ENCODE data around the gene TM9SF1. TPM values are rescaled to one million over a fixed set of nuclear protein-coding genes. Genes with fewer than 3 reads are reported as not detected.

TM9SF1 gene
- 13.6 TPM for total RNA-seq

DNA sequence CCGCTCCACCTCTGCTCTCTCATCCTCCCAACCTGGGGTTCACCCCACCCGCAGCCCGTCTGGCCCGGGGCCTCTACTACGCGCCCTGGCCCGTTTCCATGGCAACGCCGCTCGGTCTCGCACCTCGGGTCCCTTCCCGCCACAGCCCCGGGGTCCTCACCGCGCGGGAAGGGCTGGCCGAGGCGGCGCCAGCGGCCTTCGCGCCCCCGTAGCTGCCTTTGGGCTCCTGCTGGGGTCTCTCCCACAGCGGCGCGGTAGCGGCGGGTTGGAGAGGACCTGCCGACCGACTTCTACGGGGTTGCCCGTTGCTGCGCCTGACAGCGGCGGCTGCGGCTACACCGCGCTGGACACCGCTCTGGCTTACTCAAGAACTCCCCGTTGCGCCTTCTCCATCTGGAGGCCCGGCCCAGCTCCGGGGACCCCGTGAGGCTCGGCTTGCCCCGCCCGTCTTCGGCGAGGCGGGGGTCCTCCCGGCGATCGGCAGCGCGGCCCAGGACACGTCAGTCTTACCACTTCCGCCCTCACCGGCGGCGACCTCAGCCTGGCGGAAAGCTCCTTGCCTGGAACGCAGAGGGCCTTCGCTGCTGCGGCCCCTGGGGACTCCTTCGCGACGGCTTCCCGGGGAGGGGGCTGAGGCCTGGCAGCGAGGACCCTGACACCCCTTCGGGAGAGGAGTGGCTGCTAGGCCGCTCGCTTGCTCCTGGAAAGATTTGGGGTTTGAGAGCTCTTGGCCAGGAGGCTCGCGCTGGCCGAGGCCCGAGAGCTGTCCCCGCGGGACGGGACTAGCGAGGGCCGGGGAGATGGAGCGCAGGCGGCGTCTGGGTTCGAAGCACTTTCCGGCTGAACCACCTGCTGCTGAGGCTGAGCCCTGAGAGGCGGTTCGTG is at the start of gene TM9SF1:
TM9SF1 (minus strand) TSS at position 256 of the 885 bp plus-strand sequence. CDS start 422 bp downstream, outside the sequence.
- Histone ChIP-seq H3K9me3 (ENCODE audit: low read depth, low read length) (no peaks in the 10 kb centered on the region), H3K4me1 (ENCODE audit: insufficient read depth, low read length) (peaks cover 36% of the 10 kb centered on the region), H3K27me3 (ENCODE audit: insufficient read depth, low read length) (no peaks in the 10 kb centered on the region), H3K4me3 (ENCODE audit: low read length) (peak within 1 kb of the TSS; percentile 67)

DNA sequence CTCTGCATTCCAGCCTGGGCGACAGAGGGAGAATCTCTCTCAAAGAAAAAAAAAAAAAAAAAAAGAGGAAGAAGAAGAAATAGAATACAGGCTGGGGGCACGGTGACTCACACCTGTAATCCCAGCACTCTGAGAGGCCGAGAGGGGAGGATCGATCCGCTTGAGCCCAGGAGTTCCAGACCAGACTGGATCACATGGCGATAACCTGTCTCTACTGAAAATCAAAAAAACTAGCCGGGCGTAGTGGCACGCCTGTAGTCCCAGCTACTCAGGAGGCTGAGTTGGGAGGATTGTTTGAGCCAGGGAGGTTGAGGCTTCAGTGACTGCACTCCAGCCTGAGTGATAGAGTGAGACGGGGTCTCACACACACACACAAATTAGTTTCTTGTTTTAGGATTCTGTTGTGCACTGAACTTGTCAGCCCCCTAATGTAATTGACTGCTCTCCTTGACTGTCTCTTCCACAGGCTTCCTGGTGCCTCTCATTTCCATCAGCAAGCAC is 48.1 kb upstream of the TM9SF1 start:
- H3K4me1 ChIP-seq (ENCODE audit: insufficient read depth, low read length), result peaks cover 69% of the 10 kb centered on the region
- no peaks in the 10 kb centered on the region for H3K27me3 ChIP-seq (ENCODE audit: insufficient read depth, low read length)
- peak overlapping the region; percentile 55 for H3K4me3 ChIP-seq (ENCODE audit: low read length)
- no peaks in the 10 kb centered on the region for H3K9me3 ChIP-seq (ENCODE audit: low read depth, low read length)

- Histone ChIP-seq H3K9me3 (ENCODE audit: low read depth, low read length) (no peaks in the 10 kb centered on the region), H3K27me3 (ENCODE audit: insufficient read depth, low read length) (no peaks in the 10 kb centered on the region), H3K4me3 (ENCODE audit: low read length) (peak overlapping the region; percentile 55), H3K4me1 (ENCODE audit: insufficient read depth, low read length) (peaks cover 71% of the 10 kb centered on the region)
Observed at GRCh38 chr14:24241829-24242443, 46.7 kb upstream of the TM9SF1 start.

DNA sequence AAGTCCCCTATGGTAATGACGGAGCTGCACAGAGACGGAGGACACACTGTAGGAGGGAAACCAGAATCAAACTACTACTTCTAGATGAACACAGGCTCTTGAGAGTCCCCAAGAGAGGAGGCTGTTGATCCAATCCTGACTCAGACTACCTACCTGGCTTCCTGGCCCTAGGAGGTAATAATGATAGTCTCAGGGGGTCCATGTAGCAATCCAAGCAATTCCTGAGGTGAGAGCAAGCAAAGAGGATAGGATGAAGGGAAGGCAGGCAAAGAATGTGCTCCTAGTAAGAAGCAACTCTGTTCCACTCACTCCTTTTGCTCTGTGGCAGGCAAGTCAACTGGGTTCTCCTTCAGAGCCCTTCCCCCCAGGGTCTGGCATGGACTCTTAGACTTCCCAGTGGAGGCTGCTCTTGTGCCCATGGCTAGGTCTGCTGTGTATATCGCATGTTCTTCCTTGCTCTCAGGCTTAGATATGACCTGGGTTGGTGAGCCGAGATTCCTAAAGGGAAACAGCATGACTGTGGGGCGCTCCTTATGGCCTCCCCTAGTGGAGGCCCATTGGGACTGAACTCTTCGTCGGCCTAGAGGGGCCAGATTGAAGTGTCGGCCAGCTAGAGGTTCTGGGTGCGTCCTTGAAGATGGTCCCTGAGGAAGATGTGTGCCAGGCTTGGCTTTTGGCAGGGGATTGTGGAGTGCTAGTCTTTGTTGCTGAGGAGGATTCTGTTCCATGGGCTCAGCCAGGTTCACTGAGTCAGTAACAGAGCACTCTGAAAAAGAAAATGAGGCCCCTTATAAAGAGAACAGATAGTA is 45.1 kb upstream of the TM9SF1 start:
- H3K4me1 ChIP-seq (ENCODE audit: insufficient read depth, low read length), result peaks cover 70% of the 10 kb centered on the region
- H3K9me3 ChIP-seq (ENCODE audit: low read depth, low read length), result no peaks in the 10 kb centered on the region
- H3K27me3 ChIP-seq (ENCODE audit: insufficient read depth, low read length), result no peaks in the 10 kb centered on the region
- no peak overlapping the region for H3K4me3 ChIP-seq (ENCODE audit: low read length)

DNA sequence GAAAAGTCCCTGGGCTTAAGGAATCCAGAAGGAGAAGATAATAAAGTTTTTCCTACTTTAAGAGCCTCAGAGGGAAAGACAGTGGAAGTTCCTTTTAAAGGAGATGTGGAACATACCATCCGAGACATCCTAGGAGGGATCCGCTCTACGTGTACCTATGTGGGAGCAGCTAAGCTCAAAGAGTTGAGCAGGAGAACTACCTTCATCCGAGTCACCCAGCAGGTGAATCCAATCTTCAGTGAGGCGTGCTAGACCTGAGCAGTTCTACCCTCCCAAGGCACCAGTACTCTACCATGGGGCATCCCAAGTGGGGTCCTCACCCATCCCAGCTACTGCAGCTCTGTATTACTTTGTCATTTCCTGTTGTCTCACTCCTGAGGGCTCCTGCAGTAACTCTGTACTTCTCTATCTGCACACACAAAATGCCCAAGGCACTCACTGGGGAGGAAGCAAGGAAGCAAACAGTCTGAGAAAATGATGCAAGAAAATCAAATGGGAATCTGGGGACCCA is 43.3 kb upstream of the TM9SF1 start:
- Histone ChIP-seq H3K9me3 (ENCODE audit: low read depth, low read length) (no peaks in the 10 kb centered on the region), H3K27me3 (ENCODE audit: insufficient read depth, low read length) (no peaks in the 10 kb centered on the region), H3K4me3 (ENCODE audit: low read length) (no peak overlapping the region), H3K4me1 (ENCODE audit: insufficient read depth, low read length) (peaks cover 70% of the 10 kb centered on the region)

DNA sequence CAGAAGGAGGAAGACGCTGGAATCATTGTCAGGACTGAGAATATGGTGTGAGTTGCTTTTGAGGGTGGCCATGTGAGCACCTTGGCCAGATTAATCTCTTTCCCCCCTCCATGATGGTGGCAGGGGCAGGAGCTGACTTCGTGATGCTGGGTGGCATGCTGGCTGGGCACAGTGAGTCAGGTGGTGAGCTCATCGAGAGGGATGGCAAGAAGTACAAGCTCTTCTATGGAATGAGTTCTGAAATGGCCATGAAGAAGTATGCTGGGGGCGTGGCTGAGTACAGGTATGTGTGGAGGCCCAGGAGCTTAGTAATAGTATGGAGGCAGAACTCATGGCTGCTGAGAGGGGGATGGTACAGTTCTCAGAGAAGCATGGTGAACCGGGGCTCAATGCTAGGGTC is 42.9 kb upstream of the TM9SF1 start:
- H3K4me1 ChIP-seq (ENCODE audit: insufficient read depth, low read length), result peaks cover 70% of the 10 kb centered on the region
- no peaks in the 10 kb centered on the region for H3K9me3 ChIP-seq (ENCODE audit: low read depth, low read length)
- no peaks in the 10 kb centered on the region for H3K27me3 ChIP-seq (ENCODE audit: insufficient read depth, low read length)
- H3K4me3 ChIP-seq (ENCODE audit: low read length), result no peak overlapping the region

- Histone ChIP-seq H3K4me3 (ENCODE audit: low read length) (no peak overlapping the region), H3K27me3 (ENCODE audit: insufficient read depth, low read length) (no peaks in the 10 kb centered on the region), H3K9me3 (ENCODE audit: low read depth, low read length) (no peaks in the 10 kb centered on the region), H3K4me1 (ENCODE audit: insufficient read depth, low read length) (peaks cover 70% of the 10 kb centered on the region)
Observed at GRCh38 chr14:24237463-24237955, 42.3 kb upstream of the TM9SF1 start.

GRCh38 chr14:24236689-24237462 is 41.6 kb upstream of the TM9SF1 start:
- Histone ChIP-seq H3K27me3 (ENCODE audit: insufficient read depth, low read length) (no peaks in the 10 kb centered on the region), H3K9me3 (ENCODE audit: low read depth, low read length) (no peaks in the 10 kb centered on the region), H3K4me1 (ENCODE audit: insufficient read depth, low read length) (peaks cover 69% of the 10 kb centered on the region), H3K4me3 (ENCODE audit: low read length) (no peak overlapping the region)

DNA sequence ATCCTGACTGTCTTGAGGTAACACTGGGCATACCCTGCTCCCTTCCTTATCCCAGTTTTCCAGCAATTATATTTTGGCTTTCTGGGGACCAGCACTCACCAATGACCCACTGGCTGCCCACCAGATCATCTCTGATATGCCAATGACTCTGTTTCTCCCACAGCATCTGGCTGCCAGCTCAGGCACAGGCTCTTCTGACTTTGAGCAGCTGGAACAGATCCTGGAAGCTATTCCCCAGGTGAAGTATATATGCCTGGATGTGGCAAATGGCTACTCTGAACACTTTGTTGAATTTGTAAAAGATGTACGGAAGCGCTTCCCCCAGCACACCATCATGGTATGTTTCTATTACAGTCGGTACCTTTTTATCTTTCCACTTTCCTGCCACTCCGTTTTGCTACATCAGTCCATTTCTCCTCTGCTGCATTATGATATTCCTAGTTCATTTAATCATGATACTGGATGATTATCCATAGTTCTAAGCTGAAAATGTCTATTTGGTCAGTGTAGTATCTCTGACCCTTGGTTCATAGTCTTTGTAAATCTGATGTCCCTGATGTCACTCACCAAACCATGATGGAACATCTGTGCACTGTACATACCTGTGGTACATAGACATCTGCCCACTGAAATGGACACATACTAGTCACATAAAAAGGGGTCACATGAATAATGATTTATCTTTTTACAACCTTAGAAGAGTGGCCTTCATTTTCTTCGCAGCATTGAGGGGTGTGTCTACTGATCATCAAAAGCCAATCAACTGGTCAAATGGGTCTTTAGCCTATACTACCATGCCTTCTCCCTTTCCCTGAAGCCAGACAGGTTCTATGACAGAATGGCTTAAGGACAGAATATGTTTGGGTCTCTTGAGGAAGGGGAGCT is 40.8 kb upstream of the TM9SF1 start:
- peaks cover 69% of the 10 kb centered on the region for H3K4me1 ChIP-seq (ENCODE audit: insufficient read depth, low read length)
- no peaks in the 10 kb centered on the region for H3K27me3 ChIP-seq (ENCODE audit: insufficient read depth, low read length)
- H3K9me3 ChIP-seq (ENCODE audit: low read depth, low read length), result no peaks in the 10 kb centered on the region
- H3K4me3 ChIP-seq (ENCODE audit: low read length), result no peak overlapping the region

GRCh38 chr14:24234095-24235005 is 39.1 kb upstream of the TM9SF1 start:
- H3K9me3 ChIP-seq (ENCODE audit: low read depth, low read length), result no peaks in the 10 kb centered on the region
- H3K4me1 ChIP-seq (ENCODE audit: insufficient read depth, low read length), result peaks cover 58% of the 10 kb centered on the region
- H3K4me3 ChIP-seq (ENCODE audit: low read length), result no peak overlapping the region
- no peaks in the 10 kb centered on the region for H3K27me3 ChIP-seq (ENCODE audit: insufficient read depth, low read length)

DNA sequence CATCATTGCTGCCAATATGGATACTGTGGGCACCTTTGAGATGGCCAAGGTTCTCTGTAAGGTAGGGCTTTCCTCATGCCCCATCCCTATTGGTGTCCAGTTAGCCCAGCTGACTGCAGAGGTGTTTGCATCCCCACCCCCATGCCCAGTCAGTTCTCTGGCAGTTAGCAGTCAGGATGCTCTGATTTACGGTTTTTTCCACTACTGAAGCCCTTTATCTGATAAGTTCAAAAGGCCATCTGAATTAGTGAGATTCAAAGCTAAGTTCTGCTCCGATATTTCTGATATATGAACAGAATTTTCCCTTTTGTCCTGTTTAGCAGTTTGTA is 38.3 kb upstream of the TM9SF1 start:
- H3K9me3 ChIP-seq (ENCODE audit: low read depth, low read length), result no peaks in the 10 kb centered on the region
- H3K4me1 ChIP-seq (ENCODE audit: insufficient read depth, low read length), result peaks cover 49% of the 10 kb centered on the region
- no peaks in the 10 kb centered on the region for H3K27me3 ChIP-seq (ENCODE audit: insufficient read depth, low read length)
- H3K4me3 ChIP-seq (ENCODE audit: low read length), result peak overlapping the region; percentile 67

- no peaks in the 10 kb centered on the region for H3K27me3 ChIP-seq (ENCODE audit: insufficient read depth, low read length)
- H3K4me1 ChIP-seq (ENCODE audit: insufficient read depth, low read length), result peaks cover 46% of the 10 kb centered on the region
- H3K9me3 ChIP-seq (ENCODE audit: low read depth, low read length), result no peaks in the 10 kb centered on the region
- peak within 1 kb of the TSS; percentile 67 for H3K4me3 ChIP-seq (ENCODE audit: low read length)
Observed at GRCh38 chr14:24232645-24233537, 37.6 kb upstream of the TM9SF1 start, which contains the start of gene GMPR2. Gene GMPR2, plus strand, starts transcription at chr14:24232929. Its CDS starts 325 bp downstream, at chr14:24233254.

Data from mononuclear cell (primary cell).